ENCODE results near the gene VEPH1. TPM values are rescaled to one million over a fixed set of nuclear protein-coding genes. Genes with fewer than 3 reads are reported as not detected.
A peak's percentile ranks its signal among the peaks of the same experiment; 100 is the strongest.

The VEPH1 gene
- total RNA-seq, 1 experiment from 2014 or later: 0.32 TPM

DNA sequence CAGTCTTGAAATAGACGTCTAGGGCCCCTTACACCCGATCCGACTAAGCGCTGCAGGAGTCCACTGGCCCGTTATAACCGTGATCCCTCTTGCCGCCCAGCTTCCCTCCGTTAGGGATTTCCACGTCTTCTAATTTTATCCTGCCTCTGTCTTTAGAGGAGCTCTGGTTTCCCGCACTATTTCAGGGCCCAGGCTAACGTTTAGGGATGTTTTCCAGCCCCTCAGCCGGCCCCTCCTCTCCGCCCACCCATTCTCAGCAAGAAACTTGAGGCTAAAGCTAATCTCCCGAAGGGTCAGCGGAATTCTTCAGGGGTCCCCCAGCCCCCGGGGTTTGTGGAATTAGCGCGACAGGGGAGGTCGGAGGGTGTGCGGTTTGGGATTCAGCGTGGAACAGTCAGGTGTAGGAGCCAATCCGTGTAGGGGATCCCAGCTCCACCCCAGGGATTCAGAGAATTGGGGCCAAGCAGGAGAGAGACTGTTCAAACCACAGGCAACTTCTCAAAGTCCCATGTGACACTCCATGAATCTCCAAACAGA, 65.0 kb downstream of the VEPH1 start:
- ChIA-PET POLR2A (ENCODE audit: low non-redundant PET) (no interaction called here), CTCF (interaction anchor here (1.0 kb wide), 1 partner anchor 234 kb away, joined by 4 read pairs; no protein-coding TSS in a partner anchor)
- H3K4me3 ChIP-seq (ENCODE audit: low read depth, low read length, poor library complexity, severe bottlenecking): peak overlapping the region; percentile 61
- no peak for TF ChIP-seq EZH2 (IDR thresholded peaks at IDR 0.05; ENCODE audit: borderline replicate concordance, low read depth, low read length, poor library complexity, severe bottlenecking)
- TF ChIP-seq, protein P1, sequence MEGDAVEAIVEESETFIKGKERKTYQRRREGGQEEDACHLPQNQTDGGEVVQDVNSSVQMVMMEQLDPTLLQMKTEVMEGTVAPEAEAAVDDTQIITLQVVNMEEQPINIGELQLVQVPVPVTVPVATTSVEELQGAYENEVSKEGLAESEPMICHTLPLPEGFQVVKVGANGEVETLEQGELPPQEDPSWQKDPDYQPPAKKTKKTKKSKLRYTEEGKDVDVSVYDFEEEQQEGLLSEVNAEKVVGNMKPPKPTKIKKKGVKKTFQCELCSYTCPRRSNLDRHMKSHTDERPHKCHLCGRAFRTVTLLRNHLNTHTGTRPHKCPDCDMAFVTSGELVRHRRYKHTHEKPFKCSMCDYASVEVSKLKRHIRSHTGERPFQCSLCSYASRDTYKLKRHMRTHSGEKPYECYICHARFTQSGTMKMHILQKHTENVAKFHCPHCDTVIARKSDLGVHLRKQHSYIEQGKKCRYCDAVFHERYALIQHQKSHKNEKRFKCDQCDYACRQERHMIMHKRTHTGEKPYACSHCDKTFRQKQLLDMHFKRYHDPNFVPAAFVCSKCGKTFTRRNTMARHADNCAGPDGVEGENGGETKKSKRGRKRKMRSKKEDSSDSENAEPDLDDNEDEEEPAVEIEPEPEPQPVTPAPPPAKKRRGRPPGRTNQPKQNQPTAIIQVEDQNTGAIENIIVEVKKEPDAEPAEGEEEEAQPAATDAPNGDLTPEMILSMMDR (conservative IDR thresholded peaks at IDR 0.05; ENCODE audit: low read depth, low read length): no peak
- intact Hi-C loops (cut with micrococcal nuclease; ENCODE audit: unreplicated experiment): no loop called here
- no TSS peak for BruUV-seq (replicated peaks)
- no peaks in the 10 kb centered on the region for H3K36me3 ChIP-seq (ENCODE audit: insufficient read depth, low read length, poor library complexity, severe bottlenecking)
- H3K27ac ChIP-seq (ENCODE audit: low read depth, low read length, poor library complexity, severe bottlenecking): no peak overlapping the region
- no peaks in the 10 kb centered on the region for H3K9me3 ChIP-seq (ENCODE audit: low read depth, low read length, poor library complexity, severe bottlenecking)
- peaks cover 3% of the 10 kb centered on the region for H3K27me3 ChIP-seq (replicated peaks; ENCODE audit: insufficient read depth, low read depth, low read length, poor library complexity)
- no peak for DNase-seq (ENCODE audit: low spot score)
- peaks cover 21% of the 10 kb centered on the region for H3K4me1 ChIP-seq (ENCODE audit: insufficient read depth, low read length, poor library complexity, severe bottlenecking)

DNA sequence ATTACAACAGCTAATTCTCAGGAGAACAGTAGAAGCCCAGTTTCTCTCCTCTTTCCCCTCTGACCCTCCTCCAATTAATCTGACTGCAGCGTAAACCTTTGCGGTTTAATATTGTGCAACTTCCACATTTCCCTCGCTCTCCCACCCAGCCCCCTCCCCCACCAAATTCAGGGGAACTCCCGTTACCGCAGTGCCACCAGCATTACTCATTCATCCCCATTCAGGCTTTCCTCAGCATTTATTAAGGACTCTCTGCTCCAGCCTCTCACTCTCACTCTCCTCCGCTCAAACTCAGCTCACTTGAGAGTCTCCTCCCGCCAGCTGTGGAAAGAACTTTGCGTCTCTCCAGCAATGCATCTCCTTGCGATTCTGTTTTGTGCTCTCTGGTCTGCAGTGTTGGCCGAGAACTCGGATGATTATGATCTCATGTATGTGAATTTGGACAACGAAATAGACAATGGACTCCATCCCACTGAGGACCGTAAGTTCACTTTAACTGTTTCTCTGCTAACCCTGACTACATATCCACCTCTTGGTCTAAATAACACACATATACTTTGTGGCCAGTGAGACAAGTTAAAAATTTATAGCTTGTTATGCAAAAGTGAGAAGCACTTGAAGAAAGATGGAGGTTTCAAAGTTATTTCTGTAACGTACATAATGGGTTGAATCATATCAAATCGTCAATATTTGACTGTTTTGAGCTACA, 66.5 kb downstream of the VEPH1 start, which contains the start of gene PTX3:
Gene PTX3 (plus strand): TSS at position 268 of the 709 bp plus-strand sequence. CDS start 84 bp downstream, at position 352.
- Histone ChIP-seq H3K4me3 (ENCODE audit: low read depth, low read length, poor library complexity, severe bottlenecking) (peak within 1 kb of the TSS; percentile 61), H3K27me3 (replicated peaks; ENCODE audit: insufficient read depth, low read depth, low read length, poor library complexity) (peaks cover 3% of the 10 kb centered on the region), H3K9me3 (ENCODE audit: low read depth, low read length, poor library complexity, severe bottlenecking) (no peaks in the 10 kb centered on the region), H3K27ac (ENCODE audit: low read depth, low read length, poor library complexity, severe bottlenecking) (no peak within 1 kb of the TSS), H3K36me3 (ENCODE audit: insufficient read depth, low read length, poor library complexity, severe bottlenecking) (no peaks in the 10 kb centered on the region), H3K4me1 (ENCODE audit: insufficient read depth, low read length, poor library complexity, severe bottlenecking) (peaks cover 21% of the 10 kb centered on the region)
- peak; percentile 48 for DNase-seq (ENCODE audit: low spot score)
- TSS peak; percentile 81 for BruUV-seq (replicated peaks)
- ChIA-PET POLR2A (ENCODE audit: low non-redundant PET) (interaction anchor here (0.8 kb wide), 1 partner anchor 13 kb away, joined by 23 read pairs; no protein-coding TSS in a partner anchor), CTCF (interaction anchor here (0.8 kb wide), 1 partner anchor 232 kb away, joined by 3 read pairs; no protein-coding TSS in a partner anchor)
- intact Hi-C loops (cut with micrococcal nuclease; ENCODE audit: unreplicated experiment): no loop called here
- TF ChIP-seq EZH2 (IDR thresholded peaks at IDR 0.05; ENCODE audit: borderline replicate concordance, low read depth, low read length, poor library complexity, severe bottlenecking): no peak
- TF ChIP-seq, protein P1 (conservative IDR thresholded peaks at IDR 0.05; ENCODE audit: low read depth, low read length): no peak

DNA sequence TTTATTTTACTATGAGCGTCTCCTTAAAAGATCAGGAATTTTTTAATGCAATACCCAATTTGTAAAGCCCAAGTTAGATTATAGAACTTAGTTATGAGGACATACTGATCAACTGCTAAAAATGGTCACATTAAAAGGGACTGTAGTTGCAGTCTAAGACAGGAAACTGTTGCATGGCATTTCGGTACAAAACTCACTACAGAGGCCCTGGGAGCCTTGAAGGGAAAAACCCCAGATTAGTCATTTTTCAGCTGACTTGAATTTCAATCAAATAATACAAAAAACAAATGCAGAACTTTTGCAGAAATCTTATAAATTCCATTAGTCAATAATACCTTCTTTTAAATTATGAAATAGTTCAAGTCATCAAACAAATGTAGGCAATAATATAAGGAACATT, 73.5 kb downstream of the VEPH1 start:
- POLR2A ChIA-PET (ENCODE audit: low non-redundant PET): no interaction called here
- no peak overlapping the region for H3K27ac ChIP-seq (ENCODE audit: low read depth, low read length, poor library complexity, severe bottlenecking)
- H3K27me3 ChIP-seq (replicated peaks; ENCODE audit: insufficient read depth, low read depth, low read length, poor library complexity): no peaks in the 10 kb centered on the region
- no peak overlapping the region for H3K4me3 ChIP-seq (ENCODE audit: low read depth, low read length, poor library complexity, severe bottlenecking)
- CTCF ChIA-PET: no interaction called here
- intact Hi-C loops (cut with micrococcal nuclease; ENCODE audit: unreplicated experiment): no loop called here
- peaks cover 16% of the 10 kb centered on the region for H3K4me1 ChIP-seq (ENCODE audit: insufficient read depth, low read length, poor library complexity, severe bottlenecking)
- TF ChIP-seq, protein P1 (conservative IDR thresholded peaks at IDR 0.05; ENCODE audit: low read depth, low read length): no peak
- TF ChIP-seq EZH2 (IDR thresholded peaks at IDR 0.05; ENCODE audit: borderline replicate concordance, low read depth, low read length, poor library complexity, severe bottlenecking): no peak
- H3K9me3 ChIP-seq (ENCODE audit: low read depth, low read length, poor library complexity, severe bottlenecking): no peaks in the 10 kb centered on the region
- H3K36me3 ChIP-seq (ENCODE audit: insufficient read depth, low read length, poor library complexity, severe bottlenecking): no peaks in the 10 kb centered on the region
- DNase-seq (ENCODE audit: low spot score): no peak
- BruUV-seq (replicated peaks): no TSS peak

All from A673 (cell line).